ENCODE data around the gene FKBP7. TPM values are rescaled to one million over a fixed set of nuclear protein-coding genes. Genes with fewer than 3 reads are reported as not detected.

FKBP7 gene
- total and polyA plus RNA-seq, 2 of the 13 experiments (the other 11 are each of a cell fraction or from before 2014, with no cell fraction given) = 12.4 to 14.8 TPM

- TF ChIP-seq TRAFD1 (CRISPR knock-in tag; IDR thresholded peaks at IDR 0.05; ENCODE audit: borderline replicate concordance) (0 out of 2 replicates have a peak, but pooled peaks have one; percentile 44), CBFB (CRISPR knock-in tag; IDR thresholded peaks at IDR 0.05) (no peak), ARNT (IDR thresholded peaks at IDR 0.05) (no peak), MXD3 (CRISPR knock-in tag; IDR thresholded peaks at IDR 0.05) (peak; percentile 65; the same call in 1 of the 2 replicates), ZBTB44 (CRISPR knock-in tag; IDR thresholded peaks at IDR 0.05) (0 out of 2 replicates have a peak, but pooled peaks have one; percentile 18), ZNF816 (CRISPR knock-in tag; IDR thresholded peaks at IDR 0.05; ENCODE audit: borderline replicate concordance) (no peak), RXRA (CRISPR knock-in tag; IDR thresholded peaks at IDR 0.05) (peak; percentile 30), ZNF142 (CRISPR knock-in tag; IDR thresholded peaks at IDR 0.05) (no peak; the same call in 1 of the 2 replicates), TBX2 (CRISPR knock-in tag; IDR thresholded peaks at IDR 0.05; ENCODE audit: borderline replicate concordance) (peak; percentile 5), ZNF782 (CRISPR knock-in tag; IDR thresholded peaks at IDR 0.05; ENCODE audit: borderline replicate concordance) (0 out of 2 replicates have a peak, but pooled peaks have one; percentile 45), TAF15 (IDR thresholded peaks at IDR 0.05; ENCODE audit: low read depth, low read length, poor library complexity, severe bottlenecking) (no peak), TCF7L2 (IDR thresholded peaks at IDR 0.05; ENCODE audit: low read depth, low read length) (no peak), MIER2 (CRISPR knock-in tag; IDR thresholded peaks at IDR 0.05) (peak; percentile 33; the same call in 1 of the 2 replicates), PRDM4 (CRISPR knock-in tag; IDR thresholded peaks at IDR 0.05; ENCODE audit: borderline replicate concordance) (no peak)
Measured at GRCh38 chr2:178478439-178479274, at the start of gene FKBP7 (continued).
